Measurements from ENCODE around the gene BTBD18. TPM values are rescaled to one million over a fixed set of nuclear protein-coding genes. Genes with fewer than 3 reads are reported as not detected.

BTBD18 gene
- total RNA-seq, 1 donor from 2014 or later = not detected

- ATAC-seq (ENCODE audit: low read depth) (no peak), DNase-seq (no peak)
- Mint-ChIP-seq H3K27me3 (no peaks in the 10 kb centered on the region), H3K27ac (no peak overlapping the region), H3K36me3 (ENCODE audit: low read depth) (peaks cover 63% of the 10 kb centered on the region), H3K4me3 (no peak overlapping the region), H3K4me1 (peaks cover 8% of the 10 kb centered on the region), H3K9me3 (no peaks in the 10 kb centered on the region)
- CTCF ChIA-PET = no interaction called here
- intact Hi-C loops (cut with micrococcal nuclease) = no loop called here
- TF ChIP-seq, protein P1, sequence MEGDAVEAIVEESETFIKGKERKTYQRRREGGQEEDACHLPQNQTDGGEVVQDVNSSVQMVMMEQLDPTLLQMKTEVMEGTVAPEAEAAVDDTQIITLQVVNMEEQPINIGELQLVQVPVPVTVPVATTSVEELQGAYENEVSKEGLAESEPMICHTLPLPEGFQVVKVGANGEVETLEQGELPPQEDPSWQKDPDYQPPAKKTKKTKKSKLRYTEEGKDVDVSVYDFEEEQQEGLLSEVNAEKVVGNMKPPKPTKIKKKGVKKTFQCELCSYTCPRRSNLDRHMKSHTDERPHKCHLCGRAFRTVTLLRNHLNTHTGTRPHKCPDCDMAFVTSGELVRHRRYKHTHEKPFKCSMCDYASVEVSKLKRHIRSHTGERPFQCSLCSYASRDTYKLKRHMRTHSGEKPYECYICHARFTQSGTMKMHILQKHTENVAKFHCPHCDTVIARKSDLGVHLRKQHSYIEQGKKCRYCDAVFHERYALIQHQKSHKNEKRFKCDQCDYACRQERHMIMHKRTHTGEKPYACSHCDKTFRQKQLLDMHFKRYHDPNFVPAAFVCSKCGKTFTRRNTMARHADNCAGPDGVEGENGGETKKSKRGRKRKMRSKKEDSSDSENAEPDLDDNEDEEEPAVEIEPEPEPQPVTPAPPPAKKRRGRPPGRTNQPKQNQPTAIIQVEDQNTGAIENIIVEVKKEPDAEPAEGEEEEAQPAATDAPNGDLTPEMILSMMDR (IDR thresholded peaks at IDR 0.05) = no peak
- POLR2A ChIA-PET = interaction anchor here (0.6 to 0.7 kb wide), 2 partner anchors 23 to 134 kb away, joined by 4 read pairs; no protein-coding TSS in a partner anchor
Measured at GRCh38 chr11:57704932-57705331, 46.7 kb downstream of the BTBD18 start.

DNA sequence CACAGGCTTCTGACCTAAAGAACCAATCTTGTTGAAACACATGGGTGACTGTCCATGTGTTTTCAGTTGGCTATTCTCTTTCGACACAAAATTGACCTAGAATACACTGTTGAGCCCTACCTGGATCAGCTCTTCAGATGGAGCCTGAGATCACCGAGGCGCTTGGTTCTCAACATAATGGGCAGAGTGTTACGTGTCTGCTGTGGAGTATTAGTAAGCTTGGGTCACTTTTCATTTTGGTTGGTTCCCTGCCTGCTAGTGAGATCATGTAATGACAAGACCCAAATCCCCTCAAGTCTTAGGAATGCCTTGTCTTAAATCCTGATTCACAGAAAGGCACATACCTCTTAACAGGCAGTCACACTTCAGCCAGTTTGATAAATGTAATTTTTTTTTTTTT, 48.3 kb downstream of the BTBD18 start:
- no peaks in the 10 kb centered on the region for H3K27me3 Mint-ChIP-seq
- peaks cover 3% of the 10 kb centered on the region for H3K4me1 Mint-ChIP-seq
- CTCF ChIA-PET = interaction anchor here (0.7 to 1.6 kb wide), 2 partner anchors 31 to 97 kb away, joined by 3 to 5 read pairs; no protein-coding TSS in a partner anchor
- POLR2A ChIA-PET = interaction anchor here (0.6 to 2.3 kb wide), 3 partner anchors 9 to 830 kb away, joined by 3 to 9 read pairs (median 7); partner anchors contain the start of genes MED19 and TMX2
- intact Hi-C loops (cut with micrococcal nuclease) = no loop called here
- no peak for ATAC-seq (ENCODE audit: low read depth)
- no peak overlapping the region for H3K4me3 Mint-ChIP-seq
- H3K9me3 Mint-ChIP-seq = no peaks in the 10 kb centered on the region
- no peak for DNase-seq
- H3K27ac Mint-ChIP-seq = no peak overlapping the region
- TF ChIP-seq, protein P1 (IDR thresholded peaks at IDR 0.05) = no peak
- peaks cover 71% of the 10 kb centered on the region for H3K36me3 Mint-ChIP-seq (ENCODE audit: low read depth)

- ATAC-seq (ENCODE audit: low read depth) (no peak), DNase-seq (no peak)
- Mint-ChIP-seq H3K4me1 (no peaks in the 10 kb centered on the region), H3K36me3 (ENCODE audit: low read depth) (peaks cover 84% of the 10 kb centered on the region), H3K27me3 (no peaks in the 10 kb centered on the region), H3K9me3 (no peaks in the 10 kb centered on the region), H3K27ac (no peak overlapping the region), H3K4me3 (no peak overlapping the region)
- ChIA-PET CTCF (no interaction called here), POLR2A (no interaction called here)
- intact Hi-C loops (cut with micrococcal nuclease) = no loop called here
- TF ChIP-seq, protein P1 (IDR thresholded peaks at IDR 0.05) = no peak
Measured at GRCh38 chr11:57700425-57700824, 51.2 kb downstream of the BTBD18 start.

DNA sequence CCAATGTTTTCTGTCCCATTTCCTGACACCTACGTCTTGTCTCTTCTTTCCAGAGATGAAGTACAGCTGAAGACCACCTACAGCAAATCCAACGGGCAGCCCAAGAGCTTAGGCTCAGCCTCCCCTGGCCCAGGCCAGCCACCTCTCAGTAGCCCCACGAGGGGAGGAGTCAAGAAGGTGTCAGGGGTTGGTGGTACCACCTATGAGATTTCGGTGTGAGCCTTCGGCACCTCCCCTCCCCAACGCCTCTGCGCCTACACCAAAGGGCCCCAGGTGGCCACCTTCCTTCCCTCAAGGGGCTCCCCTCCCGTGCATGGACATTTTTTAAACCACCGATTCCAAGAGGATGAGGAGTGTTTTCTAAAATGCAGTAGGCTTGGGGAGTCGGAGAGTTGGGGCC, 51.8 kb downstream of the BTBD18 start:
- Mint-ChIP-seq H3K9me3 (no peaks in the 10 kb centered on the region), H3K36me3 (ENCODE audit: low read depth) (peaks cover 87% of the 10 kb centered on the region), H3K27me3 (no peaks in the 10 kb centered on the region), H3K27ac (no peak overlapping the region), H3K4me3 (no peak overlapping the region), H3K4me1 (no peaks in the 10 kb centered on the region)
- ChIA-PET CTCF (no interaction called here), POLR2A (no interaction called here)
- ATAC-seq (ENCODE audit: low read depth) (no peak), DNase-seq (no peak)
- intact Hi-C loops (cut with micrococcal nuclease) = no loop called here
- TF ChIP-seq, protein P1 (IDR thresholded peaks at IDR 0.05) = no peak

GRCh38 chr11:57698843-57699365, 52.7 kb downstream of the BTBD18 start:
- Mint-ChIP-seq H3K4me1 (no peaks in the 10 kb centered on the region), H3K27me3 (no peaks in the 10 kb centered on the region), H3K36me3 (ENCODE audit: low read depth) (peaks cover 84% of the 10 kb centered on the region), H3K9me3 (no peaks in the 10 kb centered on the region), H3K4me3 (no peak overlapping the region), H3K27ac (no peak overlapping the region)
- ChIA-PET CTCF (no interaction called here), POLR2A (no interaction called here)
- ATAC-seq (ENCODE audit: low read depth) (no peak), DNase-seq (no peak)
- TF ChIP-seq, protein P1 (IDR thresholded peaks at IDR 0.05) = no peak
- intact Hi-C loops (cut with micrococcal nuclease) = no loop called here

Other genes starting within 250 kb of the BTBD18 start
- gene SLC43A1, start 236.1 kb downstream of the BTBD18 start, total RNA-seq = 11.1 and 12.8 TPM in 2 replicates
- 100 and 108 TPM in 2 replicates for gene TIMM10, start 221.1 kb downstream of the BTBD18 start, total RNA-seq
- not detected in 2 replicates for gene SMTNL1, start 214.2 kb downstream of the BTBD18 start, total RNA-seq
- gene UBE2L6, start 184.1 kb downstream of the BTBD18 start, total RNA-seq = 63.4 and 69.2 TPM in 2 replicates
- gene SERPING1, start 154.1 kb downstream of the BTBD18 start, total RNA-seq = not detected in 2 replicates
- gene YPEL4, start 101.9 kb downstream of the BTBD18 start, total RNA-seq = not detected in 2 replicates
- gene CLP1, start 94.1 kb downstream of the BTBD18 start, total RNA-seq = 20.4 and 20.9 TPM in 2 replicates
- gene ZDHHC5, start 83.7 kb downstream of the BTBD18 start, total RNA-seq = 50.9 and 60.7 TPM in 2 replicates
- 14.6 and 14.8 TPM in 2 replicates for gene MED19, start 39.6 kb downstream of the BTBD18 start, total RNA-seq
- gene TMX2, start 39.2 kb downstream of the BTBD18 start, total RNA-seq = 53.2 and 53.3 TPM in 2 replicates
- 210 and 224 TPM in 2 replicates for gene SELENOH, start 10.3 kb downstream of the BTBD18 start, total RNA-seq
- 34.2 and 42.3 TPM in 2 replicates for gene CTNND1, start 10.0 kb upstream of the BTBD18 start, total RNA-seq

All from activated B cell treated with CpG ODN at 0.5 μM for 24 hours (primary cell).